Parathyroid adenoma (tissue), 2 donors: ENCODE data around the gene POLR2M.

Source experiments
- H2AFZ ChIP-seq: fragments of 300-600 bp; sonication (generic); one replicate; pipeline ENCODE4 v1.7.0; 2017; ENCODE audit warnings: antibody characterized with exemption, mild to moderate bottlenecking
- H3K27ac ChIP-seq: fragments of 300-600 bp; sonication (generic); one replicate; pipeline ENCODE4 v1.7.0; 2017
- H3K27me3 ChIP-seq: fragments of 300-600 bp; sonication (generic); one replicate; pipeline ENCODE4 v1.7.0; 2017; ENCODE audit warnings: low read length; ENCODE audit not compliant: control insufficient read depth, insufficient read depth
- H3K36me3 ChIP-seq: fragments of 300-600 bp; sonication (generic); one replicate; pipeline ENCODE4 v1.7.0; 2017; ENCODE audit warnings: low read length; ENCODE audit not compliant: control insufficient read depth, insufficient read depth
- H3K4me1 ChIP-seq: fragments of 300-600 bp; sonication (generic); one replicate; pipeline ENCODE4 v1.7.0; 2017; ENCODE audit warnings: control low read depth
- H3K4me2 ChIP-seq: fragments of 300-600 bp; sonication (generic); one replicate; pipeline ENCODE4 v1.7.0; 2017; ENCODE audit warnings: low read length
- H3K4me3 ChIP-seq: fragments of 300-600 bp; sonication (generic); one replicate; pipeline ENCODE4 v1.7.0; 2017; ENCODE audit warnings: low read depth, low read length
- H3K79me2 ChIP-seq: fragments of 300-600 bp; sonication (generic); one replicate; pipeline ENCODE4 v1.7.0; 2017; ENCODE audit warnings: control low read depth
- H3K9ac ChIP-seq: fragments of 300-600 bp; sonication (generic); one replicate; pipeline ENCODE4 v1.7.0; 2017; ENCODE audit warnings: mild to moderate bottlenecking
- H3K9me3 ChIP-seq: fragments of 300-600 bp; sonication (generic); one replicate; pipeline ENCODE4 v1.7.0; 2017; ENCODE audit warnings: low read length; ENCODE audit not compliant: control insufficient read depth
- CTCF ChIP-seq: fragments of 300-600 bp; sonication (generic); IDR thresholded peaks from one replicate; pipeline ENCODE4 v1.7.0; 2017; ENCODE audit warnings: antibody characterized with exemption, mild to moderate bottlenecking
- donor health status: primary hyperparathyroidism.

POLR2M gene

GRCh38 chr15:57726411-57726810 lies 19.9 kb downstream of the POLR2M start:
- Histone ChIP-seq H3K36me3 (no peaks in the 10 kb centered on the region), H3K9ac (no peak overlapping the region), H3K4me2 (no peak overlapping the region), H3K4me3 (no peak overlapping the region), H3K79me2 (no peaks in the 10 kb centered on the region), H3K27ac (no peak overlapping the region), H3K4me1 (no peaks in the 10 kb centered on the region), H3K9me3 (no peaks in the 10 kb centered on the region), H2AFZ (no peak overlapping the region), H3K27me3 (no peaks in the 10 kb centered on the region)
- no peak for TF ChIP-seq CTCF

- TF ChIP-seq CTCF, result no peak
- Histone ChIP-seq H3K9ac (no peak overlapping the region), H2AFZ (no peak overlapping the region), H3K4me3 (no peak overlapping the region), H3K27me3 (no peaks in the 10 kb centered on the region), H3K4me1 (no peaks in the 10 kb centered on the region), H3K79me2 (no peaks in the 10 kb centered on the region), H3K36me3 (no peaks in the 10 kb centered on the region), H3K27ac (no peak overlapping the region), H3K4me2 (no peak overlapping the region), H3K9me3 (no peaks in the 10 kb centered on the region)
Measured at GRCh38 chr15:57727031-57727430, 20.5 kb downstream of the POLR2M start.

GRCh38 chr15:57728436-57728835 lies 21.9 kb downstream of the POLR2M start:
- no peaks in the 10 kb centered on the region for H3K79me2 ChIP-seq

GRCh38 chr15:57730876-57731275 lies 24.4 kb downstream of the POLR2M start:
- Histone ChIP-seq H3K4me2 (no peak overlapping the region), H3K27ac (no peak overlapping the region), H3K36me3 (no peaks in the 10 kb centered on the region), H3K9me3 (no peaks in the 10 kb centered on the region), H3K9ac (no peak overlapping the region), H3K27me3 (no peaks in the 10 kb centered on the region), H3K79me2 (no peaks in the 10 kb centered on the region), H2AFZ (no peak overlapping the region), H3K4me3 (no peak overlapping the region), H3K4me1 (peaks cover 6% of the 10 kb centered on the region)
- no peak for TF ChIP-seq CTCF

More at GRCh38 chr15:57728436-57728835, 21.9 kb downstream of the POLR2M start:
- peaks cover 3% of the 10 kb centered on the region for H3K4me1 ChIP-seq
- no peaks in the 10 kb centered on the region for H3K27me3 ChIP-seq
- H2AFZ ChIP-seq, result no peak overlapping the region
- H3K4me2 ChIP-seq, result no peak overlapping the region
- no peak for TF ChIP-seq CTCF
- no peak overlapping the region for H3K9ac ChIP-seq
- H3K9me3 ChIP-seq, result no peaks in the 10 kb centered on the region
- H3K27ac ChIP-seq, result no peak overlapping the region
- no peak overlapping the region for H3K4me3 ChIP-seq
- no peaks in the 10 kb centered on the region for H3K36me3 ChIP-seq

- no peaks in the 10 kb centered on the region for H3K27me3 ChIP-seq
- no peaks in the 10 kb centered on the region for H3K9me3 ChIP-seq
- H3K4me2 ChIP-seq, result no peak overlapping the region
- no peak overlapping the region for H3K9ac ChIP-seq
- TF ChIP-seq CTCF, result no peak
- no peaks in the 10 kb centered on the region for H3K79me2 ChIP-seq
- no peak overlapping the region for H3K27ac ChIP-seq
- peaks cover 6% of the 10 kb centered on the region for H3K4me1 ChIP-seq
- no peaks in the 10 kb centered on the region for H3K36me3 ChIP-seq
- H3K4me3 ChIP-seq, result no peak overlapping the region
- peak overlapping the region; percentile 59 for H2AFZ ChIP-seq
Measured at GRCh38 chr15:57731530-57732103, 25.1 kb downstream of the POLR2M start.
